ENCODE measurements around the gene RYK. TPM values are rescaled to one million over a fixed set of nuclear protein-coding genes. Genes with fewer than 3 reads are reported as not detected.

RYK gene
- polyA plus RNA-seq, 2 of the 4 experiments (the other 2 are of a cell fraction) = 28.4 to 41.9 TPM

DNA sequence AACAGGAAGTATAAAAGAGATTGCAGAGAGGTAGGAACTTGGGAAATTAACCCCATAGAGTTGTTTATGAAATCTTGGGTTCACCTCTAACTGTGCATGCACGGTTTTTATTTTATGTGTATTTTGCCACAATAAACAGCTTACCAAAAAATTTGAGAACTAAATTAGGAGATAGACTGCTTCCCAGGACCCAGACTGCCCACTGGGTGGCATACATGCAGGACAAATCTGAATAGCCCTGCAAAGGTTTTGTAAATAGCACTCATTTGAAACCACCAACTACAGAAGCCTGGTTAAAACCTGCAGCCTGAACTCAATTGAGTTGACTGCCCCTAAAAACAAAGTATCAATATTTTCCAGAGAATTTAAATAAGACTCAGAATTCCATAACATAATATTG, 124.5 kb downstream of the RYK start:
- DNase-seq (ENCODE audit: low read depth in 1 of 2, low spot score in 1 of 2) (no peak), FAIRE-seq (no peak), ATAC-seq (no peak)
- H3K27ac ChIP-seq = no peak overlapping the region
- CTCF ChIA-PET = interaction anchor here (0.6 kb wide), 1 partner anchor 74 kb away, joined by 3 read pairs; no protein-coding TSS in a partner anchor
- POLR2A ChIA-PET = no interaction called here
- H3K4me3 ChIP-seq = no peak overlapping the region
- peaks cover 13% of the 10 kb centered on the region; the same call in 1 of the 3 replicates for H3K9me3 ChIP-seq
- no peak overlapping the region for H3K4me2 ChIP-seq
- peak in 1 of 2 experiments; percentile 26; a peak in 2 of 5 replicates for TF ChIP-seq RAD21 (conservative IDR thresholded peaks at IDR 0.05 in 1 of 2, IDR thresholded peaks at IDR 0.05 in 1 of 2)
- no peak for TF ChIP-seq SREBF2 (IDR thresholded peaks at IDR 0.05)
- WGBS (ENCODE audit: missing lambda C conversion rate) = 26% methylated on average over 1 of the region's 1 CpG
- H3K4me1 ChIP-seq = no peaks in the 10 kb centered on the region

DNA sequence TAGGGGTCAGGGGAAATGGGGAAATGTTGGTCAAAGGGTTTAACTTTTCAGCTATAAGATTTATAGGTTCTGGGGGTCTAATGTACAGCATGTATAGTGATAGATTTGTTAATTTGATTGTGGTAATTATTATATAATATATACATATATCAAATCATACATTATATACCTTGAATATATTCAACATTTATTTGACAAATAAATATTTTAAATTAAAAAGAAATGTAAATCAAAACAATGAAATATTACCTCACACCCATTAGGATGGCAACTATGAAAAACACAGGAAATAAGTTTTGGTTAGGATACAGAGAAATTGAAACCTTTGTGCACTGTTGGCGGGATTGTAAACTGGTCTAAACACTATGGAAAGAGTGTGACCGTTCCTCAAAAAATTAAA, 135.9 kb downstream of the RYK start:
- POLR2A ChIA-PET = no interaction called here
- WGBS (ENCODE audit: missing lambda C conversion rate) = 95% methylated on average over 2 of the region's 2 CpGs
- Histone ChIP-seq H3K4me1 (no peaks in the 10 kb centered on the region), H3K4me2 (no peak overlapping the region), H3K9me3 (peaks cover 9% of the 10 kb centered on the region; the same call in 2 of the 3 replicates), H3K27ac (no peak overlapping the region), H3K4me3 (no peak overlapping the region)
- FAIRE-seq (no peak), DNase-seq (ENCODE audit: low read depth in 1 of 2, low spot score in 1 of 2) (no peak), ATAC-seq (no peak)
- TF ChIP-seq, protein P1, sequence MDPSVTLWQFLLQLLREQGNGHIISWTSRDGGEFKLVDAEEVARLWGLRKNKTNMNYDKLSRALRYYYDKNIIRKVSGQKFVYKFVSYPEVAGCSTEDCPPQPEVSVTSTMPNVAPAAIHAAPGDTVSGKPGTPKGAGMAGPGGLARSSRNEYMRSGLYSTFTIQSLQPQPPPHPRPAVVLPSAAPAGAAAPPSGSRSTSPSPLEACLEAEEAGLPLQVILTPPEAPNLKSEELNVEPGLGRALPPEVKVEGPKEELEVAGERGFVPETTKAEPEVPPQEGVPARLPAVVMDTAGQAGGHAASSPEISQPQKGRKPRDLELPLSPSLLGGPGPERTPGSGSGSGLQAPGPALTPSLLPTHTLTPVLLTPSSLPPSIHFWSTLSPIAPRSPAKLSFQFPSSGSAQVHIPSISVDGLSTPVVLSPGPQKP (IDR thresholded peaks at IDR 0.05; ENCODE audit: low read depth, low read length) = no peak
- TF ChIP-seq, protein P2, sequence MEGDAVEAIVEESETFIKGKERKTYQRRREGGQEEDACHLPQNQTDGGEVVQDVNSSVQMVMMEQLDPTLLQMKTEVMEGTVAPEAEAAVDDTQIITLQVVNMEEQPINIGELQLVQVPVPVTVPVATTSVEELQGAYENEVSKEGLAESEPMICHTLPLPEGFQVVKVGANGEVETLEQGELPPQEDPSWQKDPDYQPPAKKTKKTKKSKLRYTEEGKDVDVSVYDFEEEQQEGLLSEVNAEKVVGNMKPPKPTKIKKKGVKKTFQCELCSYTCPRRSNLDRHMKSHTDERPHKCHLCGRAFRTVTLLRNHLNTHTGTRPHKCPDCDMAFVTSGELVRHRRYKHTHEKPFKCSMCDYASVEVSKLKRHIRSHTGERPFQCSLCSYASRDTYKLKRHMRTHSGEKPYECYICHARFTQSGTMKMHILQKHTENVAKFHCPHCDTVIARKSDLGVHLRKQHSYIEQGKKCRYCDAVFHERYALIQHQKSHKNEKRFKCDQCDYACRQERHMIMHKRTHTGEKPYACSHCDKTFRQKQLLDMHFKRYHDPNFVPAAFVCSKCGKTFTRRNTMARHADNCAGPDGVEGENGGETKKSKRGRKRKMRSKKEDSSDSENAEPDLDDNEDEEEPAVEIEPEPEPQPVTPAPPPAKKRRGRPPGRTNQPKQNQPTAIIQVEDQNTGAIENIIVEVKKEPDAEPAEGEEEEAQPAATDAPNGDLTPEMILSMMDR (IDR thresholded peaks at IDR 0.05) = no peak
- no peak for TF ChIP-seq HOXB13 (CRISPR knock-in tag; IDR thresholded peaks at IDR 0.05; ENCODE audit: low read depth)
- TF ChIP-seq ZFP36 (IDR thresholded peaks at IDR 0.05; ENCODE audit: borderline replicate concordance, partially characterized antibody) = no peak
- TF ChIP-seq EHMT2 (IDR thresholded peaks at IDR 0.05; ENCODE audit: low read depth) = no peak
- no peak for TF ChIP-seq ESRRA (IDR thresholded peaks at IDR 0.05; ENCODE audit: borderline replicate concordance, low read length)
- no peak for TF ChIP-seq CHD2 (IDR thresholded peaks at IDR 0.05; ENCODE audit: low read length, partially characterized antibody)
- no peak for TF ChIP-seq ZC3H11A (IDR thresholded peaks at IDR 0.05)
- no peak for TF ChIP-seq MAZ (IDR thresholded peaks at IDR 0.05; ENCODE audit: borderline replicate concordance, low read depth, low read length)
- TF ChIP-seq PHF8 (IDR thresholded peaks at IDR 0.05; ENCODE audit: borderline replicate concordance, low read depth) = no peak
- no peak for TF ChIP-seq FOXS1 (CRISPR knock-in tag; IDR thresholded peaks at IDR 0.05)
- no peak for TF ChIP-seq RFX5 (IDR thresholded peaks at IDR 0.05)
- TF ChIP-seq NPAS2 (CRISPR knock-in tag; IDR thresholded peaks at IDR 0.05; ENCODE audit: borderline replicate concordance) = no peak
- CTCF ChIA-PET = no interaction called here

DNA sequence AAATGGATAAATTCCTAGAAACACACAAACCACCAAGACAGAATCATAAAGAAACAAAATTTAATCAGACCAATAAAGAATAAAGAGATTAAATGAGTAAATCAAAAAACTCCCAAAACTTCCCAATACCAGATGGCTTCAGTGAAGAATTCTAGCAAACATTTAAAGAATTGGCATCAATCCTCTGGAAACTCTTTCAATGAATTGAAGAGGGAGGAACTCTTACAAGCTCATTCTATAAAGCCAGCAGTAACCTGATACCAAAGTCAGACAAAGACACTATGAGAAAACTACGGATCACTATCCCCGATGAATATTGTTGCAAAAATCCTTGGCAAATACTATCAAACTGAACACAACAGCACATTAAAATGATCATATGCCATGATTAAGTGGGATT, 139.0 kb downstream of the RYK start:
- WGBS (ENCODE audit: missing lambda C conversion rate) = 83% methylated on average over 2 of the region's 2 CpGs
- Histone ChIP-seq H3K4me3 (no peak overlapping the region), H3K4me2 (no peak overlapping the region), H3K4me1 (no peaks in the 10 kb centered on the region), H3K9me3 (no peaks in the 10 kb centered on the region), H3K27ac (no peak overlapping the region)
- FAIRE-seq = no peak
- TF ChIP-seq JUNB (IDR thresholded peaks at IDR 0.05) = no peak
- TF ChIP-seq, protein P2 (IDR thresholded peaks at IDR 0.05) = no peak
- ChIA-PET CTCF (no interaction called here), POLR2A (no interaction called here)
- no peak for DNase-seq (ENCODE audit: low read depth in 1 of 2, low spot score in 1 of 2)
- no peak for ATAC-seq

Data from A549 (cell line).